H9 (cell line): ENCODE measurements around the gene PAQR5. TPM values are rescaled to one million over a fixed set of nuclear protein-coding genes. Genes with fewer than 3 reads are reported as not detected.

ENCODE experiments used
- DNase-seq: peaks from one replicate; pipeline ENCODE4 v3.0.0-alpha.2; 2017
- H2AFZ ChIP-seq: one replicate; pipeline ENCODE4 v1.6.1; 2013; ENCODE audit warnings: mild to moderate bottlenecking, low read length, control low read depth, moderate library complexity
- H2AK5ac ChIP-seq: 2 replicates; pipeline ENCODE4 v1.6.1; 2013; ENCODE audit warnings: low read length, control low read depth, mixed read lengths; ENCODE audit not compliant: insufficient read length
- H2BK120ac ChIP-seq: one replicate; pipeline ENCODE4 v1.6.1; 2013; ENCODE audit warnings: low read depth, mild to moderate bottlenecking, low read length, control low read depth, inconsistent platforms; ENCODE audit not compliant: poor library complexity, severe bottlenecking
- H2BK12ac ChIP-seq: 2 replicates; pipeline ENCODE4 v1.6.1; 2013; ENCODE audit warnings: low read length, control low read depth, mixed read lengths, low read depth; ENCODE audit not compliant: insufficient read length
- H2BK15ac ChIP-seq: 2 replicates; pipeline ENCODE4 v1.6.1; 2013; ENCODE audit warnings: low read depth, low read length, control low read depth
- H2BK20ac ChIP-seq: one replicate; pipeline ENCODE4 v1.6.1; 2013; ENCODE audit warnings: low read depth, mild to moderate bottlenecking, low read length, control low read depth, inconsistent platforms; ENCODE audit not compliant: poor library complexity, severe bottlenecking
- H2BK5ac ChIP-seq: 2 replicates; pipeline ENCODE4 v1.6.1; 2013; ENCODE audit warnings: low read length, control low read depth, mixed read lengths; ENCODE audit not compliant: insufficient read length
- H3K14ac ChIP-seq: 2 replicates; pipeline ENCODE4 v1.6.1; 2013; ENCODE audit warnings: low read length, control low read depth; ENCODE audit not compliant: insufficient read depth
- H3K18ac ChIP-seq: 2 replicates; pipeline ENCODE4 v1.6.1; 2013; ENCODE audit warnings: low read depth, mild to moderate bottlenecking, mixed read lengths, low read length, control low read depth; ENCODE audit not compliant: insufficient read length
- H3K23ac ChIP-seq: 2 replicates; pipeline ENCODE4 v1.6.1; 2013; ENCODE audit warnings: low read length, control low read depth, mixed read lengths, low read depth; ENCODE audit not compliant: insufficient read length
- H3K23me2 ChIP-seq: 2 replicates; pipeline ENCODE4 v1.6.1; 2013; ENCODE audit warnings: low read depth, mild to moderate bottlenecking, mixed read lengths, low read length, control low read depth; ENCODE audit not compliant: insufficient read length, poor library complexity, severe bottlenecking
- H3K27ac ChIP-seq: 2 replicates; pipeline ENCODE4 v1.5.1; 2013; ENCODE audit warnings: low read length, control low read depth, mixed read lengths, low read depth; ENCODE audit not compliant: insufficient read length
- H3K27me3 ChIP-seq: 2 replicates; pipeline ENCODE4 v1.6.1; 2013; ENCODE audit warnings: low read length, control low read depth, inconsistent platforms; ENCODE audit not compliant: insufficient read depth
- H3K4ac ChIP-seq: 2 replicates; pipeline ENCODE4 v1.6.1; 2013; ENCODE audit warnings: low read depth, mild to moderate bottlenecking, control low read depth, inconsistent platforms, low read length, moderate library complexity
- H3K4me1 ChIP-seq: 2 replicates; pipeline ENCODE4 v1.6.1; 2013; ENCODE audit warnings: low read length, control low read depth, inconsistent platforms; ENCODE audit not compliant: insufficient read depth
- H3K4me2 ChIP-seq: 2 replicates; pipeline ENCODE4 v1.6.1; 2013; ENCODE audit warnings: low read length, control low read depth, mixed read lengths; ENCODE audit not compliant: insufficient read length, insufficient read depth
- H3K56ac ChIP-seq: 2 replicates; pipeline ENCODE4 v1.6.1; 2013; ENCODE audit warnings: low read depth, mild to moderate bottlenecking, mixed read lengths, low read length, control low read depth; ENCODE audit not compliant: insufficient read length
- H3K79me1 ChIP-seq: 2 replicates; pipeline ENCODE4 v1.6.1; 2013; ENCODE audit warnings: low read depth, mild to moderate bottlenecking, moderate library complexity, low read length, control low read depth, inconsistent platforms; ENCODE audit not compliant: insufficient read depth, poor library complexity, severe bottlenecking
- H3K79me2 ChIP-seq: 2 replicates; pipeline ENCODE4 v1.6.1; 2013; ENCODE audit warnings: low read length, control low read depth, inconsistent platforms; ENCODE audit not compliant: insufficient read depth
- H3K9ac ChIP-seq: 2 replicates; pipeline ENCODE4 v1.6.1; 2013; ENCODE audit warnings: low read length, control low read depth, mixed read lengths; ENCODE audit not compliant: insufficient read length; ENCODE audit errors: extremely low read depth
- H3K9me3 ChIP-seq: one replicate; pipeline ENCODE4 v1.6.1; 2013; ENCODE audit warnings: low read depth, low read length, inconsistent platforms; ENCODE audit not compliant: control insufficient read depth
- H3T11ph ChIP-seq: one replicate; pipeline ENCODE4 v1.6.1; 2013; ENCODE audit warnings: mild to moderate bottlenecking, low read length, control low read depth, inconsistent platforms
- H4K20me1 ChIP-seq: one replicate; pipeline ENCODE4 v1.6.1; 2013; ENCODE audit not compliant: control insufficient read depth, insufficient read length, insufficient read depth
- H4K5ac ChIP-seq: 2 replicates; pipeline ENCODE4 v1.6.1; 2013; ENCODE audit warnings: low read depth, mild to moderate bottlenecking, mixed read lengths, low read length, control low read depth; ENCODE audit not compliant: insufficient read length
- H4K8ac ChIP-seq: replicated peaks from 2 replicates; pipeline ENCODE4 v1.6.1; 2013; ENCODE audit warnings: low read length, control low read depth, mixed read lengths, low read depth; ENCODE audit not compliant: insufficient read length
- H4K91ac ChIP-seq: 2 replicates; pipeline ENCODE4 v1.6.1; 2013; ENCODE audit warnings: low read depth, mild to moderate bottlenecking, moderate library complexity, mixed read lengths, low read length, control low read depth; ENCODE audit not compliant: insufficient read length
- H3K27ac Mint-ChIP-seq, 3 experiments: 2 replicates in 2 of 3; 3 replicates in 1 of 3; pipeline ENCODE4 v1.8.0; 2020 to 2021; ENCODE audit warnings: mixed read lengths in 3 of 3, mild to moderate bottlenecking in 1 of 3, moderate library complexity in 1 of 3
- H3K27me3 Mint-ChIP-seq: 2 replicates; pipeline ENCODE4 v1.8.0; 2021; ENCODE audit warnings: low read depth, mild to moderate bottlenecking, moderate library complexity, mixed read lengths
- H3K36me3 Mint-ChIP-seq, 3 experiments: 2 replicates in 2 of 3; 3 replicates in 1 of 3; pipeline ENCODE4 v1.8.0; 2020 to 2021; ENCODE audit warnings: low read depth in 3 of 3, mixed read lengths in 3 of 3; ENCODE audit not compliant: insufficient read depth in 1 of 3
- H3K4me1 Mint-ChIP-seq, 2 experiments: 2 replicates each; pipeline ENCODE4 v1.8.0; 2020; ENCODE audit warnings: mixed read lengths in 2 of 2
- H3K4me3 Mint-ChIP-seq, 2 experiments: 2 replicates in 1 of 2; 3 replicates in 1 of 2; pipeline ENCODE4 v1.8.0; 2020 to 2021; ENCODE audit warnings: mild to moderate bottlenecking in 2 of 2, mixed read lengths in 2 of 2, moderate library complexity in 1 of 2
- H3K9me3 Mint-ChIP-seq, 2 experiments: 2 replicates in 1 of 2; 3 replicates in 1 of 2; pipeline ENCODE4 v1.8.0; 2020; ENCODE audit warnings: mild to moderate bottlenecking in 2 of 2, mixed read lengths in 2 of 2, moderate library complexity in 1 of 2
- CTCF ChIP-seq: fragments of 200-600 bp; sonication (generic); conservative IDR thresholded peaks from 3 replicates; pipeline ENCODE4 v1.8.0; 2021; ENCODE audit warnings: antibody characterized with exemption, mild to moderate bottlenecking
- WGBS: extraction: QIAGEN DNeasy Blood & Tissue Kit; methylation state at CpG from one replicate; pipeline ENCODE4 v1.1.7; 2013; ENCODE audit warnings: missing lambda C conversion rate, low lambda C conversion rate, mixed read lengths; ENCODE audit not compliant: insufficient read length; ENCODE audit errors: extremely low coverage; 5-methylcytosine and 5-hydroxymethylcytosine counted together
- total RNA-seq: library from RNA; stranded (reverse); gene quantifications from 2 replicates; pipeline ENCODE4 v1.2.1, GENCODE V29; 2021

The PAQR5 gene
- total RNA-seq, 1 experiment from 2014 or later: 1.6 TPM

DNA sequence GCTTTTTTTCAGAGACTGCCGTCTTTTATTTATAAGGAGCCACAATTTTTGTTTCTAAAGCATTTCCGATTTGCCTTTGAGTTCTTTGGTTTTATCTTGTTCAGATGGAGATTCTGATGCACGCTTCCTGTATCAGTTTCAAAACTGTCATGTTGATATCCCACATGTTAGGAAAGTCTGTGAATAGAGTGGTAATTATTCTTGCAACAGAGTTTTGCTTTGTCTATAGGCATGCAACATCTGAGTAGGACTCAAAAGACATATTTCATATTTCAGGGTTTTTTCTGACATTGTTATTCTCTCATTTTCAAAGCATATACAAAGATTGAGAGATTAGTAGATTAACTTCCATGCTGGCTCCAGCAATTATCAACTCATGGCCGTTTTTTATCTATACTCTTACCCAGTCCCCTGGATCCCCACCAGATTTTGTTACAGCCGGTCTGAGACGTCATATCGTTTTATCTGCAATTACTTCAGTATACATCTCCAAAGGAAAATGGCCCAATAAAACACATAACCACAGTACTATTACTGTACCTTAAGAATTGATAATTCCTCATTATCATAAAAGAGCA is 22.4 kb downstream of the PAQR5 start:
- no peak overlapping the region for H3T11ph ChIP-seq
- H4K91ac ChIP-seq: no peak overlapping the region
- no CpG with 5 or more reads among the region's 7 CpGs for WGBS
- Mint-ChIP-seq H3K9me3 (no peaks in the 10 kb centered on the region), H3K4me3 (no peak overlapping the region), H3K27ac (no peak overlapping the region), H3K27me3 (peaks cover 12% of the 10 kb centered on the region), H3K36me3 (no peaks in the 10 kb centered on the region), H3K4me1 (peaks cover 15 to 19% of the 10 kb centered on the region in 2 experiments)
- H3K79me1 ChIP-seq: no peaks in the 10 kb centered on the region
- H3K4ac ChIP-seq: no peak overlapping the region
- H2BK12ac ChIP-seq: no peak overlapping the region
- no peak overlapping the region for H3K4me2 ChIP-seq
- H2AK5ac ChIP-seq: no peak overlapping the region
- H4K8ac ChIP-seq: no peak overlapping the region
- H3K18ac ChIP-seq: no peak overlapping the region
- no peaks in the 10 kb centered on the region for H3K79me2 ChIP-seq
- no peak overlapping the region for H2BK20ac ChIP-seq
- no peak overlapping the region for H3K9ac ChIP-seq
- H3K4me1 ChIP-seq: no peaks in the 10 kb centered on the region; the same call in 1 of the 2 replicates
- H3K9me3 ChIP-seq: no peaks in the 10 kb centered on the region
- DNase-seq: no peak
- no peak overlapping the region for H2AFZ ChIP-seq
- H3K27me3 ChIP-seq: no peaks in the 10 kb centered on the region
- H4K20me1 ChIP-seq: no peaks in the 10 kb centered on the region
- no peaks in the 10 kb centered on the region for H3K23me2 ChIP-seq
- H3K56ac ChIP-seq: no peak overlapping the region
- H2BK120ac ChIP-seq: no peak overlapping the region
- H4K5ac ChIP-seq: no peak overlapping the region
- no peak overlapping the region for H2BK5ac ChIP-seq
- no peak for TF ChIP-seq CTCF
- H3K14ac ChIP-seq: no peak overlapping the region
- H2BK15ac ChIP-seq: no peak overlapping the region
- no peak overlapping the region for H3K27ac ChIP-seq
- no peak overlapping the region for H3K23ac ChIP-seq
